Gastrocnemius medialis (tissue), 4 donors: ENCODE measurements around the gene FOSB.

Experiments
- CTCF ChIP-seq, 5 experiments: fragments of 450-650 bp in 3 of 5; fragments of 200-600 bp in 2 of 5; sonication (generic) in 2 of 5; IDR thresholded peaks in 4 of 5; conservative IDR thresholded peaks in 1 of 5; 1 replicate in 4 of 5; 2 replicates in 1 of 5; pipeline ENCODE4 v1.5.1; 2016 to 2019; ENCODE audit warnings: antibody characterized with exemption in 5 of 5, mild to moderate bottlenecking in 3 of 5, moderate library complexity in 3 of 5
- POLR2A ChIP-seq, 2 donors: fragments of 450-650 bp; IDR thresholded peaks; one replicate each; pipeline ENCODE4 v1.6.1; 2017; ENCODE audit warnings: antibody characterized with exemption in 2 of 2, mild to moderate bottlenecking in 2 of 2, moderate library complexity in 2 of 2

GRCh38 chr19:45444318-45445041 is 23.3 kb upstream of the FOSB start:
- TF ChIP-seq CTCF (IDR thresholded peaks at IDR 0.05 in 4 of 5, conservative IDR thresholded peaks at IDR 0.05 in 1 of 5): no peak
- TF ChIP-seq POLR2A (IDR thresholded peaks at IDR 0.05): peak in 1 of 2 donors; percentile 40
